Measurements from ENCODE around the gene CELF4.

CELF4 gene

GRCh38 chr18:37512400-37512799 lies 53.2 kb downstream of the CELF4 start:
- Mint-ChIP-seq H3K27me3 (peaks cover 2% of the 10 kb centered on the region), H3K36me3 (ENCODE audit: low read depth) (no peaks in the 10 kb centered on the region), H3K4me1 (ENCODE audit: low read depth) (no peaks in the 10 kb centered on the region), H3K4me3 (no peak overlapping the region), H3K9me3 (peaks cover 9% of the 10 kb centered on the region), H3K27ac (no peak overlapping the region)
- intact Hi-C loops (cut with micrococcal nuclease), result no loop called here

GRCh38 chr18:37511721-37512298 lies 53.8 kb downstream of the CELF4 start:
- peaks cover 9% of the 10 kb centered on the region for H3K9me3 Mint-ChIP-seq
- H3K27me3 Mint-ChIP-seq, result peaks cover 2% of the 10 kb centered on the region
- no peaks in the 10 kb centered on the region for H3K36me3 Mint-ChIP-seq (ENCODE audit: low read depth)
- no peak overlapping the region for H3K4me3 Mint-ChIP-seq
- intact Hi-C loops (cut with micrococcal nuclease), result no loop called here
- no peak overlapping the region for H3K27ac Mint-ChIP-seq
- H3K4me1 Mint-ChIP-seq (ENCODE audit: low read depth), result no peaks in the 10 kb centered on the region

- H3K4me3 Mint-ChIP-seq, result no peak overlapping the region
- intact Hi-C loops (cut with micrococcal nuclease), result no loop called here
- H3K27me3 Mint-ChIP-seq, result peaks cover 2% of the 10 kb centered on the region
- H3K36me3 Mint-ChIP-seq (ENCODE audit: low read depth), result no peaks in the 10 kb centered on the region
- H3K4me1 Mint-ChIP-seq (ENCODE audit: low read depth), result no peaks in the 10 kb centered on the region
- H3K9me3 Mint-ChIP-seq, result peaks cover 9% of the 10 kb centered on the region
- no peak overlapping the region for H3K27ac Mint-ChIP-seq
Measured at GRCh38 chr18:37509600-37509999, 56.0 kb downstream of the CELF4 start.

GRCh38 chr18:37508207-37508606 lies 57.4 kb downstream of the CELF4 start:
- intact Hi-C loops (cut with micrococcal nuclease), result no loop called here
- Mint-ChIP-seq H3K4me1 (ENCODE audit: low read depth) (no peaks in the 10 kb centered on the region), H3K36me3 (ENCODE audit: low read depth) (no peaks in the 10 kb centered on the region), H3K27me3 (peaks cover 2% of the 10 kb centered on the region), H3K27ac (no peak overlapping the region), H3K4me3 (no peak overlapping the region), H3K9me3 (peaks cover 9% of the 10 kb centered on the region)

- Mint-ChIP-seq H3K9me3 (peaks cover 3% of the 10 kb centered on the region), H3K36me3 (ENCODE audit: low read depth) (no peaks in the 10 kb centered on the region), H3K4me3 (no peak overlapping the region), H3K4me1 (ENCODE audit: low read depth) (no peaks in the 10 kb centered on the region), H3K27ac (no peak overlapping the region), H3K27me3 (peaks cover under 1% of the 10 kb centered on the region)
- intact Hi-C loops (cut with micrococcal nuclease), result no loop called here
Measured at GRCh38 chr18:37507239-37507638, 58.4 kb downstream of the CELF4 start.

- Mint-ChIP-seq H3K27ac (no peak overlapping the region), H3K4me1 (ENCODE audit: low read depth) (no peaks in the 10 kb centered on the region), H3K4me3 (no peak overlapping the region), H3K27me3 (no peaks in the 10 kb centered on the region), H3K36me3 (ENCODE audit: low read depth) (no peaks in the 10 kb centered on the region), H3K9me3 (no peaks in the 10 kb centered on the region)
- intact Hi-C loops (cut with micrococcal nuclease), result no loop called here
Measured at GRCh38 chr18:37506001-37506400, 59.6 kb downstream of the CELF4 start.

- Mint-ChIP-seq H3K27me3 (no peaks in the 10 kb centered on the region), H3K36me3 (ENCODE audit: low read depth) (no peaks in the 10 kb centered on the region), H3K9me3 (no peaks in the 10 kb centered on the region), H3K4me1 (ENCODE audit: low read depth) (no peaks in the 10 kb centered on the region), H3K27ac (no peak overlapping the region), H3K4me3 (no peak overlapping the region)
- intact Hi-C loops (cut with micrococcal nuclease), result no loop called here
Measured at GRCh38 chr18:37505321-37505720, 60.3 kb downstream of the CELF4 start.

GRCh38 chr18:37502601-37503000 lies 63.0 kb downstream of the CELF4 start:
- no peak overlapping the region for H3K4me3 Mint-ChIP-seq
- no peaks in the 10 kb centered on the region for H3K27me3 Mint-ChIP-seq

GRCh38 chr18:37502036-37502435 lies 63.6 kb downstream of the CELF4 start:
- no peaks in the 10 kb centered on the region for H3K27me3 Mint-ChIP-seq
- no peak overlapping the region for H3K27ac Mint-ChIP-seq
- no peaks in the 10 kb centered on the region for H3K4me1 Mint-ChIP-seq (ENCODE audit: low read depth)
- no peaks in the 10 kb centered on the region for H3K9me3 Mint-ChIP-seq
- intact Hi-C loops (cut with micrococcal nuclease), result no loop called here
- H3K4me3 Mint-ChIP-seq, result no peak overlapping the region
- H3K36me3 Mint-ChIP-seq (ENCODE audit: low read depth), result no peaks in the 10 kb centered on the region

More at GRCh38 chr18:37502601-37503000, 63.0 kb downstream of the CELF4 start:
- H3K4me1 Mint-ChIP-seq (ENCODE audit: low read depth), result no peaks in the 10 kb centered on the region
- no peak overlapping the region for H3K27ac Mint-ChIP-seq
- no peaks in the 10 kb centered on the region for H3K9me3 Mint-ChIP-seq
- H3K36me3 Mint-ChIP-seq (ENCODE audit: low read depth), result no peaks in the 10 kb centered on the region
- intact Hi-C loops (cut with micrococcal nuclease), result no loop called here

GRCh38 chr18:37501136-37501535 lies 64.5 kb downstream of the CELF4 start:
- Mint-ChIP-seq H3K4me3 (no peak overlapping the region), H3K36me3 (ENCODE audit: low read depth) (no peaks in the 10 kb centered on the region), H3K9me3 (no peaks in the 10 kb centered on the region), H3K4me1 (ENCODE audit: low read depth) (no peaks in the 10 kb centered on the region), H3K27me3 (no peaks in the 10 kb centered on the region), H3K27ac (no peak overlapping the region)
- intact Hi-C loops (cut with micrococcal nuclease), result no loop called here

- Mint-ChIP-seq H3K27me3 (no peaks in the 10 kb centered on the region), H3K36me3 (ENCODE audit: low read depth) (no peaks in the 10 kb centered on the region), H3K9me3 (no peaks in the 10 kb centered on the region), H3K4me3 (no peak overlapping the region), H3K27ac (no peak overlapping the region), H3K4me1 (ENCODE audit: low read depth) (no peaks in the 10 kb centered on the region)
- intact Hi-C loops (cut with micrococcal nuclease), result no loop called here
Measured at GRCh38 chr18:37499913-37500312, 65.7 kb downstream of the CELF4 start.

GRCh38 chr18:37499044-37499443 lies 66.6 kb downstream of the CELF4 start:
- no peaks in the 10 kb centered on the region for H3K9me3 Mint-ChIP-seq
- H3K27ac Mint-ChIP-seq, result no peak overlapping the region
- H3K36me3 Mint-ChIP-seq (ENCODE audit: low read depth), result no peaks in the 10 kb centered on the region
- intact Hi-C loops (cut with micrococcal nuclease), result no loop called here
- no peaks in the 10 kb centered on the region for H3K4me1 Mint-ChIP-seq (ENCODE audit: low read depth)
- H3K27me3 Mint-ChIP-seq, result no peaks in the 10 kb centered on the region
- H3K4me3 Mint-ChIP-seq, result no peak overlapping the region

- Mint-ChIP-seq H3K36me3 (ENCODE audit: low read depth) (no peaks in the 10 kb centered on the region), H3K9me3 (no peaks in the 10 kb centered on the region), H3K4me3 (no peak overlapping the region), H3K27me3 (peaks cover under 1% of the 10 kb centered on the region), H3K27ac (no peak overlapping the region), H3K4me1 (ENCODE audit: low read depth) (no peaks in the 10 kb centered on the region)
- intact Hi-C loops (cut with micrococcal nuclease), result no loop called here
Measured at GRCh38 chr18:37497853-37498518, 67.6 kb downstream of the CELF4 start.

GRCh38 chr18:37496568-37496967 lies 69.0 kb downstream of the CELF4 start:
- intact Hi-C loops (cut with micrococcal nuclease), result no loop called here
- Mint-ChIP-seq H3K36me3 (ENCODE audit: low read depth) (no peaks in the 10 kb centered on the region), H3K27me3 (peaks cover 6% of the 10 kb centered on the region), H3K27ac (no peak overlapping the region), H3K4me1 (ENCODE audit: low read depth) (no peaks in the 10 kb centered on the region), H3K9me3 (no peaks in the 10 kb centered on the region), H3K4me3 (no peak overlapping the region)

- no peak overlapping the region for H3K4me3 Mint-ChIP-seq
- H3K27me3 Mint-ChIP-seq, result peaks cover 9% of the 10 kb centered on the region
- no peaks in the 10 kb centered on the region for H3K9me3 Mint-ChIP-seq
- intact Hi-C loops (cut with micrococcal nuclease), result no loop called here
- H3K4me1 Mint-ChIP-seq (ENCODE audit: low read depth), result no peaks in the 10 kb centered on the region
- H3K36me3 Mint-ChIP-seq (ENCODE audit: low read depth), result no peaks in the 10 kb centered on the region
- H3K27ac Mint-ChIP-seq, result no peak overlapping the region
Measured at GRCh38 chr18:37495354-37495753, 70.2 kb downstream of the CELF4 start.
